HPDE6-E6E7 (cell line): ENCODE data around the gene CHST9.
A peak's percentile ranks its signal among the peaks of the same experiment; 100 is the strongest.
"Not testable (repeated sequence)": the region's sequence is repeated elsewhere in the genome, so short reads cannot be mapped to it uniquely, and the experiment has no call there.

Source experiments
- DNase-seq: peaks from one replicate; pipeline ENCODE4 v3.0.0; 2011; ENCODE audit warnings: missing footprints; ENCODE audit errors: extremely low spot score

Gene CHST9

DNA sequence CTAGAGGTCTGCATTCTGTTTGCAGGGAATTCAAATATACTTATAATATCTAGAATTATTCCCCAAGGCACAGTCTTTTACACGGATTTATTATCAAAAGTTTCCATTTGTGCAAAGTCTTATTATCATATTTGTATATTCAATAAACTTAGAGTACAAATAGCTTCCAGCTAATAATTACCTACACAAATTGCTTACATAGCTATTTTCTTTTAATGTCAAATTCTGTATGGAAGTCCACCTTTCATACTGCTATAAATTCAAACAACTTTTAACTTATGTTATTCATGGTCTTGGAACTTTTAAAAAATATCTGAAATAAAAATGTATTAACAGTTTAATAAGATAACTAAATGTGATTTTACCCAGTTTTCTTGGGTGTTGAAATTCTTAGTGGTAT, 13.1 kb downstream of the CHST9 start:
- DNase-seq: no peak

DNA sequence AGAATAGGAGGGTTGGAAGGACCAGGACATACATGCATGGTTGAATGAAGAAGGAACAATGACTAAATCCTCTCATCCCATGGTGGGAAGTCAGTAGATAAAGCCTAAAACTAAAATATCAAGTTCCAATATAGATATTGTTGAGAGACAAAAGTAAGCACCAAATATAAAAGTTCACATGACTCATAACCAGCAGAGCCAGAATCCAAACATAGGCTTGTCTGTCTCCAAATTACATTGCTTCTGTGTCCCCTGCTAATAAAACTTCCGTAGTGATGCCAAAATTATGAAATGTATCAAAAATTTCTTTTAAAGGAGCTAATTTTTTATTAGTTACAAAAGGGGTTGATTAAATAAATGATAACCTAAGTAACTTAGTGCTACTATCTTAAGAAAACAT, 19.7 kb downstream of the CHST9 start:
- no peak for DNase-seq

DNA sequence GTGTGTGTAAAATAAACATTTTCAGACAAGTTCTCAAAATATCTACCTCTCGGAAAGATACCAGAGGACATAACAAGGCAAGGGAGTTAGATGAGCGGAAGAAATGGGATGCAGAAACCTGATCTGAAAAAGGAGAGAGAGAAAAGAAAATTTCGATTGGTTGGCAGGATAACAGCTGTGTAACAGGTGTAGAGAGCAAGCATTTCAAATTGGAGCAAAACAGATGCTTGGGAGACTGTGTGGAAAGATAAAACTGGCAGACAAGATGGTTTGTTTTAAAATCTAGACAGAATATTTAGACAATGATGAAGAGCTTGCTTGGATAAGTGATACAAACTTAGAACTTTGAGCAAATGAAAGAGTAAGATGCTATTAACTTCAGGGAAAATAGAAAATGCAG, 20.2 kb downstream of the CHST9 start:
- DNase-seq: no peak

DNA sequence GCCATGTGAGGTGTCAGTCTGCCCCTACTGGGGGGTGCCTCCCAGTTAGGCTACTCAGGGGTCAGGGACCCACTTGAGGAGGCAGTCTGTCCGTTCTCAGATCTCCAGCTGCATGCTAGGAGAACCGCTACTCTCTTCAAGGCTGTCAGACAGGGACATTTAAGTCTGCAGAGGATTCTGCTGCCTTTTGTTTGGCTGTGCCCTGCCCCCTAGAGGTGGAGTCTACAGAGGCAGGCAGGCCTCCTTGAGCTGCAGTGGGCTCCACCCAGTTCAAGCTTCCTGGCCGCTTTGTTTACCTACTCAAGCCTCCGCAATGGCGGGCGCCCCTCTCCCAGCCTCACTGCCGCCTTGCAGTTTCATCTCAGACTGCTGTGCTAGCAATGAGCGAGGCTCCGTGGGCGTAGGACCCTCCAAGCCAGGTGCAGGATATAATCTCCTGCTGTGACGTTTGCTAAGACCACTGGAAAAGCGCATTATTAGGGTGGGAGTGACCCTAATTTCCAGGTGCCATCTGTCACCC, 21.9 kb downstream of the CHST9 start:
- DNase-seq: not testable (repeated sequence)

DNA sequence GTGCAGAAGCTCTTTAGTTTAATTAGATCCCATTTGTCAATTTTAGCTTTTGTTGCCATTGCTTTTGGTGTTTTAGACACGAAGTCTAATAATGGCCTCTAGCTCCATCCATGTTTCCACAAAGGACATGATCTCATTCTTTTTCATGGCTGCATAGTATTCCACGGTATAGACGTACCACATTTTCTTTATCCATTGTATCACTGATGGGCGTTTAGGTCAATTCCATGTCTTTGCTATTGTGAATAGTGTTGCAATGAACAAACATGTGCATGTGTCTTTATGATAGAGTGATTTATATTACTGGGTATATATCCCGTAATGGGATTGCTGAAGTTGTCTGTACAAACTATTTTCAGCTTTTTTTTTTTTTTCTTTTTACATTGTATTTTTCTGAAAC, 35.9 kb downstream of the CHST9 start:
- DNase-seq: not testable (repeated sequence)

DNA sequence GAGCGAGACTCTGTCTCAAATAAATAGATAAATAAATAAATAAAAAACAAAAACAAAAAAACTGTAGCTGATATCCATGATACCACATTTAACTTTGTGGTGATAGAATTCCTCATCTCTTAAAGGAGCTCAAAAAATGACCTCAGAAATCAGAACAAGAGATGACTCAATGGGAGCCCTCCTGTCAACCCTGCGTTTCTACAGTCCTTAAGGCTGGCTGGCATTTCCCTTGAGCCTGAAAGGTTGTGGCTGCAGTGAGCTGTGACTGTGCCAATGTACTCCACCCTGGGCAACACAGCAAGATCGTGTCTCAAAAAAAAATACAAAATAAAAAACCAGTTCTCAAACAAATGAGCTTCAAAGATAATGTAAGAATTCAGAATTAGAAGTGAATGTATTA, 40.4 kb downstream of the CHST9 start:
- no peak for DNase-seq

DNA sequence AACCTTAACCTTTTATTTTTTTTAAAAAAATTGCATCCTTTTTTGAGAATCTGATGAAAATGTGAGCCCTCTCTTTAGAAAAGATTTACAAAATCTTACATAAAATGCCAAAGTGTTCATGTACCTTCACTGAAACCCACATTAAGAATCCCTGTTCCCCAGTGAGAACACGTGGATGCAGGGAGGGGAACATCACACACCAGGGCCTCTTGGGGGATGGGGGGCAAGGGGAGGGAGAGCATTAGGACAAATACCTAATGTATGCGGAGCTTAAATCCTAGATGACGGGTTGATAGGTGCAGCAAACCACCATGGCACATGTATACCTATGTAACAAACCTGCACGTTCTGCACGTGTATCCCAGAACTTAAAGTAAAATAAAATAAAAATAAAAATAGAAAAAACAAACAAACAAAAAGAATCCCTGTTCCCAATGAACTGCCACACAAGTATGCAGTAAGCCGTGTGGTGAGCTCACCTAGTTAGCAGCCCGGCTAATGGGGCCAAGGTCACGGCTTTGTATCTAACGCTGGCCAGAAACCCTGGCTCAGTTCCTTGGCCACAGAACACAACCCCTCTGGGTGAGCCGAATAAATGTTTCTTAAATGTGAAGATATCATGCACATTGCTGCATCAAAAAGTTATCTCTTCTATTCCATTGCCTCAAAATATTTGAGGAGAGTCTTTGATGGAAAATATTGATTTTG, 41.4 kb downstream of the CHST9 start:
- DNase-seq: no peak

DNA sequence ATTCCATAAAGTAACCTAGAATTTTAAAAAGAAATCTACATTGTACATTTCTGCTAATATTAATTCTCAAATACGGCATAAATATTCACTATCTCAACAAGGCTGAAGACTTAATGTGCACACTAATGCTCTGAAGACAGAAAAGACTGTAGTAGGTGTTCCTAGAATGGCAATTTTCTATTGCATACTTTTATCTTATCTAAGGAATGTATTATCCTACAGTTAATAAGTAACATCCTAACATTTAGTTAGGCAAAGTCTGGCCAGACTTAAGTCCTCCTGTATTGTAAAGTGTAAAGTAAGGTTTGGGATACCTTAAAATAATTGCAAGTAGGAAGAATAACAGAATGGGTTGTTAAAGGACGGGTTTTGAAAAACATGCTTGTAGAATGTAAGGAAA, 42.2 kb downstream of the CHST9 start:
- DNase-seq: no peak

DNA sequence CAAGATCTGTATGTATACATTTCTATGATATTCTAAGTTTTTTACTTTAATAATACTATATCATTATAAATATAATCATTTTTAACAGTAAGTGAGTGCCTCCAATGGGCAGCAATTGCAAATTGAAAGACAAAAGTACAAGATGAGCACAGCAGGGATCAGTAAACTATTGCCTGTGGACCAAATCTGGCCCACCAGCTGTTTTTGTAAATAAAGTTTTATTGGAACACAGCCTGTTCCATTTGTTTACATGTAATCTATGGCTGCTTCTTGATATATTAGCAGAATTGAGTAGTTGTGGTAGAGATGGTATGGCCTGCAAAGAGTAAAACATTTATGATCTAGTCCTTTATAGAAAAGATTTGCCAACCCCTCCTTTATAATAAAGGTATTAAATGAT, 43.2 kb downstream of the CHST9 start:
- no peak for DNase-seq

DNA sequence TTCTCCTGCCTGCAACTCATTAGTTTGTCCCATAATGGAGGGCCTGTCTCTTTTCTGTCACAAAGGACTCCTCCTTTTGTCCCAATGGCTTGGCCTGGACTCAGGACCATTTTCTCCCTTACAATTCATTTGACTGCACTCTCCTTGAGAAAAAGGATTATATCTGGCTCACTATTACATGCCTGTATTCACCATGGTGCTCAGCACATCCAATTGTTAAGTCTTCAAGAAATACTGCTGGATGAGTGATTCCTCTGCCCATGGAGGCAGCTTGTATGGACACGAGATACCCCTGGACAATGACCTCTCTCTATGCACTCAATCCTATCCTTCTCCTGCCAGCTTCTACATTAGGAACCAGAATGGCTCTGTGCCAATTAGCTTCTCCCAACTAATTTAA, 47.0 kb downstream of the CHST9 start:
- no peak for DNase-seq

DNA sequence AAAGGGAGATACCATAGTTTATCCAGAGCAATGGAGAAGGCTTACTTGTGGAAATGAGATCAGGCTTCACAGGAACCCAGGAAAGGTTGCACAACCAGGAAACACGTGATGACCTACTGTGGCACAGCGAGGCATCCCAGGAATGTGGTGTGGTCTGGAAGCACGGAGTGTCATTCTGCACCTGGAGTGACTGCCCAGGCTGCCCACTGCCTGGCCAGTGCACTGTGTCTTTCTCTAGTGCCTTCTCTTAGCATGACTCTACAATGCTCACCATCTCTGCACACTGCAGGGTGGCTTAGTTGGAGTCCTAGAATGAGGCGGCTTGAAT, 48.9 kb downstream of the CHST9 start:
- peak; percentile 34 for DNase-seq

DNA sequence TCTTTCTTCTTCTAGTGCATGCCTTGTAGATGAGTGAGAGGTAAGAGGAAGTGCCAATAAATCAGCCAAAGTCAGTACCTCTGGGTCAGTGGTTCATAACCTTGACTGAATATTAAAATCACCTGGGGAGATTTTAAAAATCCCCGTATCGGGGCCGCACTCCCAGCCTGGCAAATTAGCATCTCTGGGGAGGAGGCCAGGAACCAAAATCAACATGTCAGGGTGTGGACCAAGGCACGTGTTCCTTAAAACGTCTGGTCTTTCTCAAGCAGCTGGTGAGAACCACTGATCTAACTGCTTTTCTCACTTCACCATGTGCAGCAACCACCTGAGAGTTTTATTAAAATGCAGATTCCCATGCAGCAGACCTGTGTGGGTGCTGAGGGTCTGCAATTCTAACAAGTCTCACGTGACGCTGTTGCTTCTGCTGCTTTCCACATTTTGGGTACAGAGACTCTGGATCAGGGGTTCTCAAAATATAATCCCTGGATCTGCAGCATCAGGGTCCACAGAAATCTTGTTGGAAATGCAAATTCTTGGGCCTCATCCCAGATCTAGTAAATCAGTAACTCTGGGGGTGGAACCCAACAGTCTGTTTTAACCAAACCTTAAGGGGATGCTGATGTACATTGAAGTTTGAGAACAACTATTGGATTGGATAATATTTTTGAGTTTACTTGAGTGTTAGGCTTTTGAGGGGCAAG, 49.5 kb downstream of the CHST9 start:
- DNase-seq: no peak

DNA sequence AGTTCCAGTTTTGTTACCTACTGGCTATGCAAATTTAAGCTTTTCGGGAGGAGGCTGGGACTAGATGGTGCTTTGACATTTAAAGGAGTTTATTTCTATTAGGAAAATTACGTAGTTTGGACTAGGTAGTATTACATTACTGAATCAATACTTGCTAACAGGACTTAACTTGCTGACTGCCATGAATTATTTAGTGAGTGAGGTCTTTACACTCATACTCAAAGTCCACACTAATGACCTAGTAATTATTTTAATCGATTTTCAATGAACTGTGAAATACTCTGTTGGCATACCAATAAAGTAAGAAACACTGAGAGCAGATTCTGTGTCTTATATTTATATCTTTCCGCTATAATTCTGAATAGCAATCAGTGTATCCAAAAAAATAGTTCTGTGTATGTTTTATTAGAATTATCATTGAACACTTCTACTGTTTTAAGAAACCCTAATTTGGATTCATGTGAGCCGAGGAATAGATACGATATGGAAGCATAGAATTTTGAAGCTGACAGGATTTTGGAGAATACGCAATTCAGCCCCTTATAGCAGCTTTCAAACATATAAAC, 55.0 kb downstream of the CHST9 start:
- DNase-seq: no peak

DNA sequence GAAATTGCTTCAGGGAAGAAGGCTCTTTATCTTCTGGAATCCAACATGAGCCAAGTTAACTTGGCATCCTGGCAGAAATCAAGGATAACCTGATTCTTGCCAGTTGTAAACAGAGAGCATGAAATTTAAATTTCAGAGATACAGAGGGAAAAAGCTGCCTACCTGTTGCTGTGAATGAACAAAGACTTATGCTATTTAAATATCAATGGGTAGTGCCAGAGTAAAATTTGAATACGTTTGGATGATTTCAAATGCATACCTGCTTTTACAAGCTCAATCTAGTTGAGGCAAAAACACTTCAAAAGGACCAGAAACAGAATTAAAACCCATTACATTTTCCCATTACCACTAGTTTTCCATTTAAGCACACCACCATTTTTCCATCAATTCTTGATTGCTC, 60.9 kb downstream of the CHST9 start:
- DNase-seq: no peak

DNA sequence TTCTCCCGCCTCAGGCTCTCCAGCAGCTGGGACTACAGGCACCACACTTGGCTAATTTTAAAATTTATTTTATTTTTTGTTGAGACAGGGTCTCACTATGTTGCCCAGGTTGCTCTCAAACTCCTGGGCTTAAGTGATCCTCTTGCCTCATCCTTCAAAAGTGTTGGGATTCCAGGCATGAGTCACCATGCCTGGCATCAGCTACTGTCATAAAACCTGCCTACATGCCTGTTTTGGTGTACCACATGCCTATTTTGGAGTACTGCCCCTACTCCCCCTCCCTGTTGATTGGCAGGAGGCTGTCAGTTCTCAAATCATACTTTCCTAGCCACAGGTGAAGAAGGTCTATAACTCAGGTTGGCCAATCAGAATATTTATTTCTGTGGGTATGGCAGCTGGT, 64.0 kb downstream of the CHST9 start:
- no peak for DNase-seq

DNA sequence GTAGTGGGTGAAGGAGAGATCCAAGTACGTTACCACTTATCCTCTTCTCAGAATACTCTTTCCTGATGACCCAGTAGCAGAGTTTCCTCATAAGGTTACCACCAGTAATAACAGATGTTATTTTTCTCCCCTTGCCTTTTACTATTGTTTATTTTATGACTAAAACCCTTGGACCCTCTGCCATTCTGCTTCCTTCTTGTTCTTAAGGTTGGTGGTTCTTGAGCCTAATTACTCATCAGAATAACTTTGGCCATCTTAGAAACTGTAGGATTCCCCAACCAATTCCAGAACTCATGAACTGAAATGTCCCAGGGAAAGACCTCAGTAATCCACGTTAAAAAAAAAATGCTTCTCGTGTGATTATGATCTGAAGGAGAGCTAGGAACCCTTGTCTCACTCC, 64.9 kb downstream of the CHST9 start:
- DNase-seq: no peak

DNA sequence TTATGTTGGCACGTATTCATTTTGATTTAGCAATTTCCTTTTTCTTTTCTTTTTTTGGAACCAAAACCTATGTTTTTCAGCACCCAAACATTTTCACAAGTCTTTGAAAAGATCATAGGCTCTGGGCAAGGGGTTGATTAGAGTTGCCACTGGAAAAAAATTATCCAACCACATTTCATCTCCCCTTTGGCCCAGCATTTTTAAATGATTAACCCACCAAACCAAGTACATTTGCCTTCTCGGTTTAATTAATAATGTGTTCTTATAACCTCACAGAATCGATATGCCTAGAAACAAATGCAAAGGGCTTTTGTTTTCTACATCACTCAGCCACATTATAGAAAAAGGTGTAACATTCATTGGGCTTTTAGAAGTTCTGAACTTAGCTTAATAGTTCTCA, 66.1 kb downstream of the CHST9 start:
- DNase-seq: no peak

DNA sequence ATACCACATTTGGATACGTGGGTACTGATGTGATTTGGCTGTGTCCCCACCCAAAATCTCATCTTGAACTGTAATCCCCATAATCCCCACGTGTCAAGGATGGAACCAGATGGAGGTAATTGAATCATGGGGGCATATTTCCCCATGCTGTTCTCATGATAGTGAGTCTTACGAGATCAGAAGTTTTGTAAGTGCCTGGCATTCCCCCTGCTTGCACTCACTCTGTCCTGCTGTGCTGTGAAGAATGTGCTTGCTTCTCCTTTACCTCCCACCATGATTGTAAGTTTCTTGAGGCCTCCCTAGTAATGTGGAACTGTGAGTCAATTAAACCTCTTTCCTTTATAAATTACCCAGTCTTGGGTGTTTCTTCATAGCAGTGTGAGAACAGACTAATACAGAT, 70.3 kb downstream of the CHST9 start:
- no peak for DNase-seq

DNA sequence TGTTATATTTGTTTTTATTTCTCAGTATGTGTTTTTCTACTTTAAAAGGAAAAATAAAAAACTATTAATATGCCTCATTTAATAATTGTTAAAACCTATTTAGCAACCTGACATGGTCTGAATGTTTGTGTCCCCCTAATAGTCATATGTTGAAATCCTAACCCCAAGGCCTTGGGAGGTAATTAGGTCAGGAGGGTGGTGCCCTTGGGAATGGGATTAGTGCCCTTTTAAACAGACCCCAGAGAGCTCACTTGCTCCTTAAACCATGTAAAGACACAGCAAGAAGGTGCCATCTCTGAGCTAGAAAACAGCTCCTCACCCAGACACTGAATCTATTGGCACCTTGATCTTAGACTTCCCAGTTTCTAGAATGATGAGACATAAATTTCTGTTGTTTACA, 71.8 kb downstream of the CHST9 start:
- no peak for DNase-seq

DNA sequence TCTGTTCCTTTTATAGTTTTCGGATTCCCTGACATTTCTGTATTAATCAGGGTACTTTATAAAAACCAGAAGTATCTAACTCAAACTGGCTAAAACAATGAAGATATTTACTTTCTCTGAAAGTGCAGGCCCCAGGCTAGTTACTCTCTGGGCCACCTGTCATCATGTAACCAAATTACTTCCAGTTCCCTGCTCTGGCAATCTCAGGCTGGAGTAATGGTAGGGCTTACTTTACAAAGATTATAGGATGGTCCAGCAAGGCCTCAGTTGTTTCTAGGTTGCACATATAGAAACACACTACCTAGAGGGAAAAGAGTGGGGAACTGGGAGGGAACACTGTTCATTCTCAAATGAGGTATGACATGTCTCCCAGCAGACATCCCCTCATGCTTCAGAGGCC, 74.8 kb downstream of the CHST9 start:
- DNase-seq: no peak

DNA sequence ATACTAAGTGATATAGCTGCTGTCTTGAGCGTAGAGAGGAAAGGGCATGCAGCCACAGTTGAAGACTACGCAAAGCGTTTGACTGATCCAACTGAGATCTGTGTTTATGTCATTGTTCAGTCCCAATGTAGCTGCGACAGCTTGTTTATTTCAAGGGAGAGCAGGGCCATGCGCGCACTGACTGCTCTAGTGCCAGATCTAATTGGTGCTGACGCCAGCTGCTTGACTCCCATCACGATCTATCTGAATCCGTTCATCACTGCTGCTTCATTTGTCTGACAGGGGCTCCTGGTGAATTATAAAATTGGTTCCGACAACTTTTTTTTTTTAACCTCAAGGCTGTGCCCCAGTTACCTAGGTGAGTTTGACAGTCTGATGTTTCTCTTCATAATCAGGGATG, 75.7 kb downstream of the CHST9 start:
- no peak for DNase-seq

DNA sequence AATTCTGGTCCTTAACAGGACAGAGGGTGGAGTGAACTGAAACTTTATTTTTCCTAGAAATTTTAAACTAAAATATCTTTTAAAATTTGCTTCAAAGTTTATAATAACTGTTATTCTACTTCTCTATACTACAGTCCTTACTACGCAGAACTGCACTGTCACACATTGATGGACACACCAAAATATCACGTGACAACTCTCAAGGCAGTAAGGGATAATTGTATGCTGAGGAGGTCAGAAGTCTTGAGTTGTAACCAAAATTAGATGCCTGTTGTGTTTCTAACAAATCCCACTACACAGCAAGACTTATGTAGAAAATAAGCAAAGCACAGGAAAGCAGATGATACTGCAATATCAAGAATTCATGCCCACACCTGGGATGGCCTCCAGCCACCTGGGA, 76.3 kb downstream of the CHST9 start:
- no peak for DNase-seq

DNA sequence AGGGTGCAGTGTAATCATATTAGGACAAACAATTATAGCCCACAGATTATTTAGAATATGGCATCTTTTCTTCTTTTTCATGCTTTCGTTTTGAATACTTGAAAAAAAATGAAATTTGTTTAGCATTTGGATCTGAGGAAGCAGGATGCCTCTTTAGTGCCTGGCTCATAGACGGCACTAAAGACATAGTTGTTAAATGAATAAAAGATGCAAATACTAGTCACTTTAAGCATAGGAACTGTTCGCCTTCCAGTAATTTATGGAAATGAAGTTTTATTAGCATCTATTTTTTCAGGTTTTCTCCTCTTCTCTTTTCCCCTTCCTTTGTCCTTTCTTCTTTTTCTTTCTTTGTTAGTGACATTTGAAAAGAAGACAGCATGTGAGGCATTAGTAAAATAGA, 80.4 kb downstream of the CHST9 start:
- no peak for DNase-seq
